Stimulated activated CD4-positive, alpha-beta T cell treated with anti-CD3 and anti-CD28 coated beads, Interleukin-1b, Interleukin-23, amount 100 ng/mL, for 4 hours (primary cell): Measurements from ENCODE around the gene TMUB1.
"Not testable (repeated sequence)": the region's sequence is repeated elsewhere in the genome, so short reads cannot be mapped to it uniquely, and the experiment has no call there.

Source experiments
- DNase-seq, 2 donors: peaks; one replicate each; pipeline ENCODE4 v3.0.0-alpha.2; 2020; ENCODE audit warnings: low read depth in 2 of 2

TMUB1 gene

GRCh38 chr7:151053096-151053495 lies 30.2 kb downstream of the TMUB1 start:
- no peak for DNase-seq

- DNase-seq: peak in 1 of 2 donors; percentile 49
Observed at GRCh38 chr7:151051108-151051507, 32.2 kb downstream of the TMUB1 start.

GRCh38 chr7:151048911-151049463 lies 34.3 kb downstream of the TMUB1 start:
- DNase-seq: no peak

- no peak for DNase-seq
Observed at GRCh38 chr7:151047976-151048815, 35.1 kb downstream of the TMUB1 start, which contains the start of gene ASIC3. Gene ASIC3 (plus strand): TSS chr7:151048531. CDS start chr7:151048886, 355 bp downstream.

- DNase-seq: no peak
Observed at GRCh38 chr7:151046603-151047573, 36.4 kb downstream of the TMUB1 start.

GRCh38 chr7:151045967-151046366 lies 37.3 kb downstream of the TMUB1 start:
- no peak for DNase-seq

GRCh38 chr7:151045262-151045661 lies 38.0 kb downstream of the TMUB1 start:
- no peak for DNase-seq

GRCh38 chr7:151043959-151044358 lies 39.3 kb downstream of the TMUB1 start:
- no peak for DNase-seq

GRCh38 chr7:151043449-151043848 lies 39.8 kb downstream of the TMUB1 start:
- DNase-seq: not testable (repeated sequence)

- DNase-seq: no peak
Observed at GRCh38 chr7:151040616-151041375, 42.5 kb downstream of the TMUB1 start.

- no peak for DNase-seq
Observed at GRCh38 chr7:151039850-151040548, 43.3 kb downstream of the TMUB1 start.

- peak; percentile 54 to 58 for DNase-seq
Observed at GRCh38 chr7:151038951-151039849, 44.1 kb downstream of the TMUB1 start.

- DNase-seq: no peak
Observed at GRCh38 chr7:151035902-151036301, 47.4 kb downstream of the TMUB1 start.

- DNase-seq: no peak
Observed at GRCh38 chr7:151035026-151035717, 48.1 kb downstream of the TMUB1 start.

- DNase-seq: no peak
Observed at GRCh38 chr7:151034312-151035025, 48.8 kb downstream of the TMUB1 start.

GRCh38 chr7:151033864-151034249 lies 49.4 kb downstream of the TMUB1 start:
- DNase-seq: no peak

GRCh38 chr7:151032936-151033863 lies 50.1 kb downstream of the TMUB1 start:
- no peak for DNase-seq
